Measurements from ENCODE around the gene GLRX3.
A peak's percentile ranks its signal among the peaks of the same experiment; 100 is the strongest.
"Not testable (repeated sequence)": the region's sequence is repeated elsewhere in the genome, so short reads cannot be mapped to it uniquely, and the experiment has no call there.

The GLRX3 gene

DNA sequence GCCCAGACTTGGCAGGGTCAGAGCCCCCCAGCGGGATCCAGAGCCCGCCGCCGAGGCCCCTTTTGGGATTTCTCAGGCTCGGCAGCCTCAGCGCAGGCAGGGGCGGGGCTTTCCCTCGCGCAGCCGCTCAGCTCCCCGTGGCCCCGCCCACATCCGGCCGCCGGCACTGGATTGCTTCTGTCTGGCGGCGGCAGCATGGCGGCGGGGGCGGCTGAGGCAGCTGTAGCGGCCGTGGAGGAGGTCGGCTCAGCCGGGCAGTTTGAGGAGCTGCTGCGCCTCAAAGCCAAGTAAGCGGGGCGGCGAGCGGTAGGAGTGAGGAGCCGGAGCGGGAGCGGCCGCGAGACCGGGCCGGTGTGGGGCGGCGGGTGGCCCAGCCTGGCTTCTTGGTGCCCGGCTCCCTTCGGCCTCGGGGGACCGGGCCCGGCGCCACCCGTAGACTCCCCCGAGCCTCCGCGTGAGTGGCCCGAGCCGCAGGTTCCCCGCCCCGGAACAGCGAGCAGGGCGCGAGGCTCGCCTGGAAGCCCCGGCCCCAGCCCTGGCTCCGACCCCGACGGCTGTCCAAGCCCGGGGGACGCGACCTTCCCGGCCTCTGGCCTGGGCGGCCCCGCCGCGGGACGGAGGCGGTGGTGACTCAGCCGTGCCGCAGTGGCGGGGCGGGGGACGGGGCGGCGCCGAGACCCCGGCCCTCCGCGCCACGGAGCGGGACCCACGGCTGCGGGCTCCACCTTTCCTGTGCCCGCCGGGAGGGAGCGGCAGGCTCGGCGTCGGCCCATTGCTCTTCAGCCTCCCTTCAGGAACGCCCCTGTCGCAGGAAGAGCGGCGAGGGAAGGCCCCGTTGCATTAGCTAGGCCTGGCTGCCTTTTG lies at the start of gene GLRX3:
TSS of gene GLRX3 (plus strand) at position 166 of the 864 bp plus-strand sequence. CDS start at position 196, 30 bp downstream.
- peak; percentile 94 for DNase-seq

DNA sequence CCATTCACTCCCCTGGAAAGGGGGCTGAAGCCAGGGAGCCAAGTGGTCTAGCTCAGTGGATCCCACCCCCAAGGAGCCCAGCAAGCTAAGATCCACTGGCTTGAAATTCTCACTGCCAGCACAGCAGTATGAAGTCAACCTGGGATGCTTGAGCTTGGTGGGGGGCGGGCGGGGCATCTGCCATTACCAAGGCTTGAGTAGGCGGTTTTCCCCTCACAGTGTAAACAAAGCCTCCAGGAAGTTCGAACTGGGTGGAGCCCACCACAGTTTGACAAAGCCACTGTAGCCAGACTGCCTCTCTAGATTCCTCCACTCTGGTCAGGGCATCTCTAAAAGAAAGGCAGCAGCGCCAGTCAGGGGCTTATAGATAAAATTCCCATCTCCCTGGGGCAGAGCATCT lies 45.6 kb upstream of the GLRX3 start:
- not testable (repeated sequence) for DNase-seq

- no peak for DNase-seq
Observed at GRCh38 chr10:130099344-130099743, 36.8 kb upstream of the GLRX3 start.

DNA sequence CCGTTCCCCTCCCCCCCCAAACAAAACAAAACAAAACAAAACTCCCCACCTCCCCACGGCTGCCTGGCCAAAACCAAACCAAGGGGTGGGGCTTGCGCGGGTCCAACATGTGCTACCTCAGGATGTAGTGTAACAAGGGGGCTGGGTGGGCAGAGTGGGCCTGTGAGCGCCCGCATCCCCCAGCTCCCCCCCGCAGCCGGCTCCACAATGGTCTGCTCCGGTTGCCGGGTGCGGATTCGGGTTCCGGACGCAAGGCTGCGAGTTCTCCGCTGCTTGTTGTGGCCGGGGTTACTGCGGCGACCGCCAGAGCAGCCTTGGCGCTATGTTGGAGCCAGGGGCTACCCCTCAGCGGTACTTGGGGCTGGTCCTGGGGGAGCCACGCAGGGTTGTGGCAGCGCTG lies 30.5 kb upstream of the GLRX3 start:
- DNase-seq, result no peak

DNA sequence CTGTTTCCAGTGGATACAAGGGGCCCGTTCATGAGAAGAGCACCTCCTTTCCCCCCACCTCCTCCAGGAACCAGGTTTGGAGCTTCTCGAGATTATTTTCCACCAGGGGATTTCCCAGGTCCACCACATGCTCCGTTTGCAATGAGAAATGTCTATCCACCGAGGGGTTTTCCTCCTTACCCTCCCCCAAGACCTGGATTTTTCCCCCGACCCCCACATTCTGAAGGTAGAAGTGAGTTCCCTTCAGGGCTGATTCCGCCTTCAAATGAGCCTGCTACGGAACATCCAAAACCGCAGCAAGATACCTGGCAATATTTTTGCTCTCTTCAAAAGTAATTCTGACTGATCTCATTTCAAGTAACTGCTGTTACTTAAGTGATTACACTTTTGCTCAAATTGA lies 28.0 kb upstream of the GLRX3 start:
- DNase-seq, result not testable (repeated sequence)

- DNase-seq, result no peak
Observed at GRCh38 chr10:130108934-130109604, 27.1 kb upstream of the GLRX3 start.

DNA sequence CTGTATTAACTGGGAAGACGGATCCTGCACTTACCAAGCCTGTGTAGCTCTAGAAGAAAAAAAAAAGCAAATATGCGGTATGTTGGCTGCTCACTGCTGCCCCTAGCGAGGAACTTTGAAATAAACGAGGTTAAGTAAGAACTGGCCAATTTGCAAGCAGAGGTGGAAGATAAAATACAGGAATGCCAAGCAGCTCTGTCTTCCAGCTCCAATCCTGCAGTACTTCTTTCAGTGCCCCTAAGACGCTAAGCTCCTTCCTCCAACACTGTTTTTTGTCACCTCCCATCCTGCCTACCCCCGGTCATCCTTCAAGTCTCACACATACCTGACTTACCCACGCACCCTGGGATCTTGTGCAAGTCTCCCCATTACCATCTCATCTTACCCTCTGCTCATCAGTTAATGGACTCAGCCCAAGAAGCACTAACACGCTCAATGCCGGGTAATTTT lies 26.4 kb upstream of the GLRX3 start:
- DNase-seq, result peak; percentile 84

DNA sequence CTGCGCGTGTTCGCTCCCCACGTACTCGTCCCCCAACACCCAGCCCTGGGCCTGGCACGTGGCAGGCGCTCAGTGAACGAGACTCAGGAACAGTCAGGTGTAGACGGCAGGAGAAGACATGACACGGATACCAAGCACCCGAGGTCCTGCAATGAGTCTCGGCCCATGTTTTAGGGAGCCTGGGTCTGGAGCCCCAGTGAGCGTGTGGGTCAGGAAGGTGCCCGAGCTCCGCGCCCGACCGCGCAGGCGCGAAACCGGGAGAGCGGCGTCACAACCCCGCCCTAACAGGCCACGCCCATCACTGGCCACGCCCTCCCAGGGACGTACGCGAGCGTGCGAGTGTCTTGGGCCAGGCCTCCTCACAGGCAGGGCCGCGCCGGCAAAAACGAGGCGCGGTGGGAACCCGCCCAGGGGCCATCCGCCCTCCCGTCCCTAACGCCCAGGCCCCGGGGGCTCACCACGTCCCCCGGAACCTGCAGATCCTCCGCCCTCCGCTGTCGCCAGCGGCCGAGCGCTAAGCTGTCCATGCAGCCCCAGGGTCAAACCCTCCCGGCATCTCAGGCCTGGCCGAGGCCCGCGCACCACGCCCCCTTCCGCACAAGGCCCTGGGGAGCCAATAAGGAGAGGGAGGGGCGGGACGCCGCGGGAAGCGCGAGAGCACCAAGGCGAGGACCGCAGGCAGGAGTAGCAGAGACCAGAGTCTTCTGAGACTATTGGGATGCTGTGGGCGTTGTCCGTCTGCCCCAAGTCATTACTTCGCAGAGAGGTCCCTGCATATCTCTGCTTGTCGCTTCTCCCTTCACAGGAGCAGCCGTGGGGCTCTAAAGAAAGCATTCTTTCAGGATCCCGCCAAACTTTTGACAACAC lies 25.7 kb upstream of the GLRX3 start, which contains the start of gene C10orf143:
TSS of gene C10orf143 (minus strand) at position 585 of the 867 bp plus-strand sequence. CDS start at position 527, 58 bp downstream.
- DNase-seq, result peak; percentile 100

- peak; percentile 96 for DNase-seq
Observed at GRCh38 chr10:130111113-130111851, 24.9 kb upstream of the GLRX3 start.

DNA sequence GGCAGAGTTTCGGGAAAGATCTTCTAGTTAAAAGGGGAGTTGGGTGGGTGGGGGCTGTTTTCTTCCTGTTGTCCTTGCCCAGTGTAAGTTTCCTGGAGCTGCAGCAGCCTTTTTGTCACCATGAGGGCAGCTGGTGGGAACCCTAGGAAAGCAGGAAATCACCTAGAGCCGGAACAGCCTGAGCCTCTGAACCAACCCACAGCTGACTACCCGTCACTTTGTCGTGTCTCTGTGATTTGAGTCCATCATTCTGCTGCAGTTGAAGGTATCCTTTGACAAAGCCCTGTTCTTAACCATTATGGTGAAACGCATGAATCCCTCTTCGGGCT lies 24.4 kb upstream of the GLRX3 start:
- DNase-seq, result no peak

DNA sequence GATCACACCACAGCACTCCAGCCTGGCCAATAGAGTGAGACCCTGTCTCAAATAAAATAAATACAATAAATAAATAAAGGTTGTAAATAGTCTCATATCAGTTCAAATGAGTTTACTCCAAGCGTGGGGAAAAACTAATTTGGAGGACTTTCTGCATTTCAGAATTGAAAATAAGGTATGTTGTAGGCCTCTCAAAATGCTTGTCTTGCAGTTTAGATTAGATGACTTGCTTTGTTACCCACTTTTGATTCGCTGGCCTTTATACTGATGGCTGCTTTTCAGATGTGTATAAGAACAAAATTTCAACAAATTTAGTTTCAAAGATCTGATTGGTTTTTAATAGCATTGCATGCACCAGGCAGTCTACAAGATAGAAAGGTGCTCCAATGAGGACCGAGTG lies 23.4 kb upstream of the GLRX3 start:
- DNase-seq, result no peak

DNA sequence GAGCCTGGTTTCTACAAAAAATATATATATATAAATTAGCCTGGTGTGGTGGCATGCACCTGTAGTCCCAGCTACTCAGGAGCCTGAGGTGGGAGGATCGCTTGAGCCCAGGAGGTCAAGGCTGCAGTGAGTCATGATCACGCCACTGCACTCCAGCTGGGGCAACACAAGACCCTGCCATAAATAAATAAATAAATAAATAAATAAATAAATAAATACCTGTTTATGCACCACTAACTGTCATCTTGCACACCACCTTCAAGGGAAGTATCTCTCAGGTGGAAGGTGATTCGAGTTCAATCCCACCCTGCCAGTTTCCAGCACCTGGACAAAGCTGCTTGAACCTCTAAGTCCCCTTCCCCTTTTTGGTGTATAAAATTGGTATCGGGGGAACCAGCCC lies 19.2 kb upstream of the GLRX3 start:
- not testable (repeated sequence) for DNase-seq

GRCh38 chr10:130117535-130117934 lies 18.7 kb upstream of the GLRX3 start:
- not testable (repeated sequence) for DNase-seq

DNA sequence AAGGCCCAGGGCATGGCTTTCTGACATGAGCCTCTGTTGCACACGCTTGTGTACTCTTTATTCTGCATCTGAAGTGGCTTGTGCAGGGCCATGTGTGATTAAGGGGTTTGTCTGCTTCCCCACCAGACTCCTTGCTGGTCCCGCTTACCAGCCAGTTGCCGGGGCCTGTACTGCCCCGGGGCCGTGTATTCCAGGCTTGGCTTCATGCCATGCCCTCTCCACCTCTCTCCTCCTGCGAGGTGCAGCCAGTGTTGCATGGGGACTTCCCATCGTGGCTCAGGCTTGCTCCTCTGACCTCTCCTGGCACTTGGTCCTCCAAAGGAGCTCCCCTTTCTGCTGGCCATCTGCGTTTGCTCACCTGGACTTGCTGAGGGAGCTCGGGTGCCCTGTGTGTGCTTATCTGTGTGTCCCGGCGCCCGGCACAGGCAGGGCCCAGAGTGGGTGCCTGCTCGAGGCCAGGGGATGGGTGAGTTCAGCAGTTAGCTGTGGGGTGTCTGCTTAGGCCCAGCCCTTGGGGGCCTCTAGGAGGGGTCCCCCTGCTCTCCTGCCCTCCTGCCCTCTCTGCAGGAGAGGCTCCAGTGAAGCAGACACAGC lies 14.6 kb upstream of the GLRX3 start:
- DNase-seq, result no peak

DNA sequence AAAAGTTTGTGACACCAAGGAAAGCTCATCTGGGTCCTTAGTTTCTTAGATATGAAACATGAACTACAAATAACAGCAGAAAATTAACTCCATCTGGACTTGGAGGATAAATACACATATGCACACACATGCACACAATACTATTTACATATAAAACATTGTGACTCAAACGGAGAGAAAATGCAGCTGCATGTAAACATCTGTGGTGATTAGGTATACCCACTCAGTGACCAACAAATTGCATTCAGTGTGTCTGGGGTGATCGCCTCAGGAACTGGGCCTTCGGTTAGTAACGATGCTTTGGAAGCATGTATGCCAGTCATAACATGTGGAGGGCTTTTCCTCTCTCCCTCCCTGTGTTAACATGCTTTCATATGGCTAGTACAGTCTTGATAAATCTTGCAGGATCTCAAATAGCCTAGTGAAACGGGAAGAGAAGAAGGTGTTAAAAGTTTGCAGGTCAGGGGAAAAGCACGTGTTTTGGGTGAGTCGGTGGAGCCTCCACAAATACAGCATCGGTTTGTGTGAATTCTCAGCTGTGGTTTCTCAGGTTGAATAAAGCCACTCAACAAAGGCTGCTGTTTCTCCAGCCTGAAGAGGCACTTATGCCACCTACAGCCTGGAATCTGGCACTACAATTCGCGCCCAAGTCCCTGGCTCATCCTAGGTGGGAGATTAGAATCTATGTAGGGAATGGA lies 8.7 kb upstream of the GLRX3 start:
- DNase-seq, result peak; percentile 75

- DNase-seq, result no peak
Observed at GRCh38 chr10:130128062-130128781, 8.0 kb upstream of the GLRX3 start.

GRCh38 chr10:130128922-130129321 lies 7.3 kb upstream of the GLRX3 start:
- no peak for DNase-seq

- no peak for DNase-seq
Observed at GRCh38 chr10:130135676-130136225, 440 bp upstream of the GLRX3 start.

DNA sequence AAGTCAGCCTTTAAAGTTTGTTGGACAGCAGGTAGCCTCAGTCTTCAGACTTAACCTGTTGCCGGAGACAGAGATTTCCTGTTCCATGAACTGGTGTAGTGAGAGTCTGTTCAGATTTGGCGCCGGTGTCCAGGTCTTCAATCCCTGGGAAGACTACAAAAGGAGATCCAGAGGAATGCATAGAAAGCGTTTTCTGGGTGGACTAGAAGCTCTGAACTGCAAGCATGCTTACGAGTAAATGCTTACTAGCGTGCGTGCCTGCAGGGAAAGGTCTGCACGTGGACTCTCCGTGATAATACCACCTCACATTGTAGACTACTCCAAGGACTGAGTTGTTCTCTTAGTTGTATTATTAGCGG lies 878 bp downstream of the GLRX3 start:
- no peak for DNase-seq
